Head of caudate nucleus (tissue), 42 donors: ENCODE results near the gene CLCN1.

Experiments used
- DNase-seq, 42 donors: peaks; one replicate each; pipeline versions ENCODE4 v3.0.0 to v3.0.0-alpha.2; 2020 to 2021; ENCODE audit warnings: mixed read lengths in 7 of 42
- intact Hi-C: fragments of 100-400 bp; cut with DNase I; formaldehyde crosslinking; loops from one replicate; pipeline ENCODE4 v1.15.0; 2022

Gene CLCN1

DNA sequence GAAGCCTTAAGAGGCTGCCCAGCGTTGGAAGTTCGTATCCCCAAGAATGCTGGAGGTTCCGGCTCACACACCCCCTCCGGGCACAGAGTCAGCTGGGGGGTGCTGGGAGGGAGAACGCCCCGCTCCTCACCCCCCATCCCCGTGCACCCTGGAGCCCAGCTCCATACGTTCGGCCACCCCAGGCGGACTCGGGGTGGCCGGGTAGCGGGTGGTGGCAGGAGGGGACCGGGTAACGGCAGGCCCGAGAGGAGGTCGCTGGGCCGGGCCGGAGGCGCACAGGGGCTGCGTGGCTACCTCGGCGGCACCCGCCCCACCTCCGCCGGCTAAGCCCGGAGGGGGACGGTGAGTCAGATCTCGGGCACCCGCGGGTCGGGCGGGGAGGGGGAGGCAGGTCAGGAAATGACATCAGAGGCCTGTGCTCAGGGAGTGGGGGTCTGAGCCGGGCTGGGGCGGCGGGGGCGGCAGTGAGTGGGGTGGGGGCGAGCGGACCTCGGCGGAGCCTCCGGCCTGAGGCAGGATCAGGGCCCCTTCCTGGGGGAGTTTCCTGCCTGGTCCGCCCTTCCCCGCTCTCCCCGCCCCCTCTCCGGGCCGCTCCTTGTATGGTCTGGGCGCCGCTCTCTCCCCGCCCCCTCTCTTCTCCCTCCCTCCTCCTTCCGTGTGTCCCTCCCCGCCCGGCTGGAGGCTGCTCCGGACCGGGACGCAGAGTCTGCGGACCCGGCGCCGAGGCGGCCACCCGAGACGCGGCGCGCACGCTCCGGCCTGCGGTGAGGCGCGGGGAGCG, 64.9 kb downstream of the CLCN1 start, which contains the start of gene ZYX:
Gene ZYX, plus strand, starts transcription at position 700 of the 781 bp plus-strand sequence. CDS start 227 bp downstream, outside the sequence.
- intact Hi-C loops: no loop called here
- peak; percentile 69 to 93 (median 84) for DNase-seq

DNA sequence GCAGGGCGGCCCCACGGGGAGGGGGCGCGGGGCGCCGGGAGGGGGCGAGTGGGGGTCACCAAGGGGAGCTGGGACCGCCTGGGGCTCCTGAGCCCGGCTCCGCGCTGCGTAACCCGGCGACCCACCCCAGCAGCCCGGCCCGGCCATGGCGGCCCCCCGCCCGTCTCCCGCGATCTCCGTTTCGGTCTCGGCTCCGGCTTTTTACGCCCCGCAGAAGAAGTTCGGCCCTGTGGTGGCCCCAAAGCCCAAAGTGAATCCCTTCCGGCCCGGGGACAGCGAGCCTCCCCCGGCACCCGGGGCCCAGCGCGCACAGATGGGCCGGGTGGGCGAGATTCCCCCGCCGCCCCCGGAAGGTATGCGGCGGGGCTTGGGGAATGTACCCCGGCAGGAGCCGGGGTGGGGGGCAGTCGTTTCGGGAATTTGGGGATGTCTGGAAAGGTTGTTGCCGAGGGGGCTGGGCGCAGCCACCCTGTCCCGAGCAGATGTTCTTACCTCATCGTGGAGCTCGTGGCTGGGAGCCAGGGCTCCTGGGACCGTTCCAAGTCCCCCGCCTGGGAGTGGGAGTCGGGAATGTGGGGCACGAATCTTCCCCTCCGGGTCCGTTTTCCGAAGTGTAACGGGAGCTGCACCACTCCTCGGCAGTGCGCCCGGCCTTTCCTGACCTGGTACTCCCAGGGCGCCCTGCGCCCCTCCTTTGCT, 65.7 kb downstream of the CLCN1 start:
- peak; percentile 49 to 86 (median 73) for DNase-seq

GRCh38 chr7:143382126-143382790, 66.3 kb downstream of the CLCN1 start:
- intact Hi-C loops: no loop called here
- no peak for DNase-seq

More for the DNA sequence above, 65.7 kb downstream of the CLCN1 start:
- intact Hi-C loops: no loop called here

- no peak for DNase-seq
- intact Hi-C loops: no loop called here
Observed at GRCh38 chr7:143382791-143383641, 67.1 kb downstream of the CLCN1 start.

DNA sequence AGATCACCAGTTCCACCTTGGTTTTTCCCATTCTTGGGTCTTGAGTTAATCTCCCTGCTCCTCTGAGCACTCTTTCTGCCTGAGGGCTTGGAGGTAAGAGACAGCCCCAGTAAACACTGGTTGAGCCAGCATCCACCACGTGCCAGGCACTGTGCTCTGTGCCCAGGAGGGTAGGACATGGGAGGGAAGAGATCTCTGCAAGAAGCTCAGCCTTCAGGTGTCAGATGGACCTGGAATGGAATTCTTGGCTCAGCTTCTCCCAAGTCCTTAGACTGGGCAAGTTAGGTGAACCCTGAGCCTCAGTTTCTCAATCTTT, 67.7 kb downstream of the CLCN1 start:
- no peak for DNase-seq
- intact Hi-C loops: no loop called here

DNA sequence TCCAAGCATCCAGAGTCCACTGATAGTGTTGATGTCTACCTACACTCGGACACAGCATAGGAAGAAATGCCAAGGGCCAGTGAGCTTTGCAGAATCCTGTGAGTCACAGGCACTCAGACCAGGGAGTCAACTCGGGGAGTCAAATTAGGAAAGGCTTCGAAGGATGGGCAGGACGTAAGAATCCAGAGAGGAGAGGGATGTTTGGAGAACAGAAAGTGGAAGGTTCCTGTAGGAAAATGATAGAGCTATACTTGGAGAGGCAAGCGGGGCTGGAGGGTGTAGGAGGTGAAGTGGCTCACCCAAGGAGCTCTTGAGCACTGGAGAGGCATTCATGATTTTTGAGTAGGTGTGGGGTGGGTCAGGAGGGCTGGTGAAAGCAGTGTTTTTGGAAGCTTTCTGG, 68.2 kb downstream of the CLCN1 start:
- DNase-seq: no peak
- intact Hi-C loops: no loop called here

- DNase-seq: no peak
- intact Hi-C loops: no loop called here
Observed at GRCh38 chr7:143384661-143385631, 69.0 kb downstream of the CLCN1 start.

- intact Hi-C loops: no loop called here
- peak in 1 of 42 donors; percentile 56 for DNase-seq
Observed at GRCh38 chr7:143385891-143386781, 70.2 kb downstream of the CLCN1 start.

- intact Hi-C loops: no loop called here
- no peak for DNase-seq
Observed at GRCh38 chr7:143387156-143387975, 71.5 kb downstream of the CLCN1 start.

DNA sequence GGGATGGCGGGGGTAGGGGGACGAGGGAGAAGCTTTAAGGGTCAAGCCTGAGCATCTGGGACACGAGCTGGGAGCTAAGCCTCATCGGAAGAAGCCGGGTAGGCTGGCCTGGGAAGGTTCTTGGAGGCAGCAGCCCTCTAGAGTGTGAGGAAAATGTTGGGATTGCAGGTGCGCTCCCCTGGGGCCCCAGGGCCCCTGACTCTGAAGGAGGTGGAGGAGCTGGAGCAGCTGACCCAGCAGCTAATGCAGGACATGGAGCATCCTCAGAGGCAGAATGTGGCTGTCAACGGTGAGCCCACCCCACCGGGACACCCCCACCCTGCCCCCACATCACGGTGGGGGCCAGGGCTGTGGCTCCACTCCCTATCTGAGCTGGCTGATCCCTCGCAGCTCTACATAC, 72.1 kb downstream of the CLCN1 start:
- no peak for DNase-seq
- intact Hi-C loops: no loop called here

GRCh38 chr7:143388491-143389101, 72.7 kb downstream of the CLCN1 start:
- no peak for DNase-seq
- intact Hi-C loops: no loop called here

DNA sequence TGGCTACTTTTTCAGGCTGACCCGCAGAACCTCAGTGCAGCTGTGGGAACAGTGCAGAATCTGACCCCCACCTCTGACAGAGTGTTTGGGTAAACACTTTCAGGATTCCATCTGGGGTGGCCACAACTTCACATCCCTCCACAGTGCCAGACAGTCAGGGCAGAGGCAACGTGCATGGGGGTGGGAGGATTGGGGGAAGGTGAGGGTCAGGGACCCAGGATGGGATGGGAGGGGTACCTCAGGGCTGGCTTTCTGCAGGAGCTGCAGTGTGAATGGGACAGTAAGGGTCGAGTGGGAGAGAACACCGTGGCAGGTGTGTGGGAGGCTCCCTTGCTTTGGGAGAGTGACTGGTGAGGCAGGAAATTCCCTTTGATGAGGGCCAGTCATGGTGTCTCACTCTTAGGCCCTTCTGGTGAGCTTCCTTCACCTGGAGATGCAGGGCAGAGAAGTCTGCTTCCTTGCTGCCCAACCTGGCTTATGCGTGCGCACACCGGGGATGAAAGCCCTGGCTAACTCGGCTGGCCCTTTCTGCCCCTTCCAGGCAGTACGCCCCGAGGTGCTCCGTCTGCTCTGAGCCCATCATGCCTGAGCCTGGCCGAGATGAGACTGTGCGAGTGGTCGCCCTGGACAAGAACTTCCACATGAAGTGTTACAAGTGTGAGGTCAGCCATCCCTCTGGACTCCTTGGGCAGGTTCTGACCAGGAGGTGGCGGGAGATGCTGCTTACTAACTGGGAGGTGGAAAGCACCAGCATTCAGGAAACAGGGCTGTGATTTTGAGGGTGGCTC, 73.6 kb downstream of the CLCN1 start:
- DNase-seq: no peak
- intact Hi-C loops: no loop called here

DNA sequence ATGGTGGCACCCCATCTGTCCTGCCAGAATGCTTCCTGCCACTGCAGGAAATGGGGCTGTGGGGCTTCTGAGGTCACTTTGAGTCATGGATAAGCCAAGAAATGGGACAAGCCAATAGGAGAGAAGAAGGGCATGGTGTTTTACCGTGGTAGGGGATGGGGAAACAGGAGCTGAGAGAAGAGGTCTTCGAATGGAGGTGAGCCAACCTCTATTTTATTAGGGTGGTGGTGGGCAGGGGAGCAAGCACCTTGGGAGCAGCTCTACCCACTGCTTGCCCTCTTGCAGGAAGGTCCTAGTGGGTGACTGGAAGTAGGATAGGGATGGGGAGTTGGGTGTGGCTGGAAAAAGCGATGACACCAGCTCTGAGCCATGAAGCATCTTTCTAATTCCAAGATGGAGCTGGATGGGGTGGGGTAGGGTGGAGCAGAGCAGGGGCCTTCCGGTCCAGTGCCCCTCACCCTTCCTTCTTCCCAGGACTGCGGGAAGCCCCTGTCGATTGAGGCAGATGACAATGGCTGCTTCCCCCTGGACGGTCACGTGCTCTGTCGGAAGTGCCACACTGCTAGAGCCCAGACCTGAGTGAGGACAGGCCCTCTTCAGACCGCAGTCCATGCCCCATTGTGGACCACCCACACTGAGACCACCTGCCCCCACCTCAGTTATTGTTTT, 74.3 kb downstream of the CLCN1 start:
- intact Hi-C loops: no loop called here
- no peak for DNase-seq

DNA sequence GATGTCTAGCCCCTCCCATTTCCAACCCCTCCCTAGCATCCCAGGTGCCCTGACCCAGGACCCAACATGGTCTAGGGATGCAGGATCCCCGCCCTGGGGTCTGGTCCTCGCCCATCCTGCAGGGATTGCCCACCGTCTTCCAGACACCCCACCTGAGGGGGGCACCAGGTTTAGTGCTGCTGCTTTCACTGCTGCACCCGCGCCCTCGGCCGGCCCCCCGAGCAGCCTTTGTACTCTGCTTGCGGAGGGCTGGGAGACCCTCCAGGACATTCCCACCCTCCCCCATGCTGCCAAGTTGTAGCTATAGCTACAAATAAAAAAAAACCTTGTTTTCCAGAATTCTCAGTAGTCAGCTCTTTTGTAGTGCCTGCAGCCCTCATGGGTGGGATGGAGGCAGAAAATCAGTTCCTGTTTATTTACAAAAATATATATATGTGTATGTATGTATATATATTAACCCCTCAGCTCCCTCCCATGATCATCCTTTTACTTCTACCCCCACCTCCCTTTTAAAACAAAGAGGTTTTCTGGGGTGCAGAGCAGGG, 74.9 kb downstream of the CLCN1 start:
- intact Hi-C loops: no loop called here
- no peak for DNase-seq
